ENCODE measurements around the gene CBFB. TPM values are rescaled to one million over a fixed set of nuclear protein-coding genes. Genes with fewer than 3 reads are reported as not detected.

The CBFB gene
- total RNA-seq, 2 experiments from 2014 or later, result 58.8 to 59.6 TPM

DNA sequence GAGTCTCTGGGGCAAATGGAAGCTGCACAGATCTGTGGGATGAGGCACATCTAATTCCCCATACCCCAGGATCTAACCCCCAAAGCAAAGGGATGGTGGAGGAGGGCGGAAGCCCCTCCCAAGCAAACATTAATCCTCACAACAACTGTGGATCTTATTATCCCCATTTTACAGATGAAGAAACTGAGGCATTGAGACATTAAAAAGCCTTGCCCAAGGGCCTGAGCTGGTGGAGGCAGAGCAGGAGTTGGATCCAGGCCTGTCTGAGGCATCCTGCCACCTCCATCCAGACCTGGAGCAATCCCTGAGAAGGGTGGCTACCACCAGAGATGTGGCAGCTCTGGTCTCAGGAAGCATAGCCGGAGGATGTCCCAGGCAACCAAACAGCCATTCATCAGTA is 17.7 kb upstream of the CBFB start:
- no peaks in the 10 kb centered on the region for H3K27me3 Mint-ChIP-seq
- ChIA-PET POLR2A (no interaction called here), CTCF (no interaction called here)
- no peaks in the 10 kb centered on the region for H3K9me3 Mint-ChIP-seq
- Histone ChIP-seq H3K4me3 (ENCODE audit: low read length) (no peak overlapping the region), H3K4me1 (ENCODE audit: insufficient read depth, low read length) (peaks cover 19% of the 10 kb centered on the region), H3K36me3 (ENCODE audit: insufficient read depth, low read length) (no peaks in the 10 kb centered on the region), H3K27me3 (ENCODE audit: control insufficient read depth in 1 of 2, insufficient read depth in 2 of 2, low read length in 2 of 2) (peaks cover 0 to 2% of the 10 kb centered on the region in 2 experiments), H3K9me3 (ENCODE audit: control insufficient read depth in 1 of 2, insufficient read depth in 1 of 2, low read length in 2 of 2) (no peaks in the 10 kb centered on the region), H3K27ac (ENCODE audit: low read depth in 1 of 2, low read length in 2 of 2) (no peak overlapping the region)
- H3K36me3 Mint-ChIP-seq (ENCODE audit: low read depth), result peaks cover 5% of the 10 kb centered on the region
- no peaks in the 10 kb centered on the region for H3K4me1 Mint-ChIP-seq (ENCODE audit: low read depth)
- DNase-seq, result no peak
- TF ChIP-seq, protein P1, sequence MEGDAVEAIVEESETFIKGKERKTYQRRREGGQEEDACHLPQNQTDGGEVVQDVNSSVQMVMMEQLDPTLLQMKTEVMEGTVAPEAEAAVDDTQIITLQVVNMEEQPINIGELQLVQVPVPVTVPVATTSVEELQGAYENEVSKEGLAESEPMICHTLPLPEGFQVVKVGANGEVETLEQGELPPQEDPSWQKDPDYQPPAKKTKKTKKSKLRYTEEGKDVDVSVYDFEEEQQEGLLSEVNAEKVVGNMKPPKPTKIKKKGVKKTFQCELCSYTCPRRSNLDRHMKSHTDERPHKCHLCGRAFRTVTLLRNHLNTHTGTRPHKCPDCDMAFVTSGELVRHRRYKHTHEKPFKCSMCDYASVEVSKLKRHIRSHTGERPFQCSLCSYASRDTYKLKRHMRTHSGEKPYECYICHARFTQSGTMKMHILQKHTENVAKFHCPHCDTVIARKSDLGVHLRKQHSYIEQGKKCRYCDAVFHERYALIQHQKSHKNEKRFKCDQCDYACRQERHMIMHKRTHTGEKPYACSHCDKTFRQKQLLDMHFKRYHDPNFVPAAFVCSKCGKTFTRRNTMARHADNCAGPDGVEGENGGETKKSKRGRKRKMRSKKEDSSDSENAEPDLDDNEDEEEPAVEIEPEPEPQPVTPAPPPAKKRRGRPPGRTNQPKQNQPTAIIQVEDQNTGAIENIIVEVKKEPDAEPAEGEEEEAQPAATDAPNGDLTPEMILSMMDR (IDR thresholded peaks at IDR 0.05), result no peak
- no peak overlapping the region for H3K4me3 Mint-ChIP-seq
- intact Hi-C loops (cut with DNase I, micrococcal nuclease), result loop anchor here in 1 of 2 experiments (10.0 kb wide), 1 partner anchor 174 kb away; the partner anchor contains the start of gene MATCAP1
- no peak overlapping the region for H3K27ac Mint-ChIP-seq
- ATAC-seq (ENCODE audit: poor library complexity), result no peak

DNA sequence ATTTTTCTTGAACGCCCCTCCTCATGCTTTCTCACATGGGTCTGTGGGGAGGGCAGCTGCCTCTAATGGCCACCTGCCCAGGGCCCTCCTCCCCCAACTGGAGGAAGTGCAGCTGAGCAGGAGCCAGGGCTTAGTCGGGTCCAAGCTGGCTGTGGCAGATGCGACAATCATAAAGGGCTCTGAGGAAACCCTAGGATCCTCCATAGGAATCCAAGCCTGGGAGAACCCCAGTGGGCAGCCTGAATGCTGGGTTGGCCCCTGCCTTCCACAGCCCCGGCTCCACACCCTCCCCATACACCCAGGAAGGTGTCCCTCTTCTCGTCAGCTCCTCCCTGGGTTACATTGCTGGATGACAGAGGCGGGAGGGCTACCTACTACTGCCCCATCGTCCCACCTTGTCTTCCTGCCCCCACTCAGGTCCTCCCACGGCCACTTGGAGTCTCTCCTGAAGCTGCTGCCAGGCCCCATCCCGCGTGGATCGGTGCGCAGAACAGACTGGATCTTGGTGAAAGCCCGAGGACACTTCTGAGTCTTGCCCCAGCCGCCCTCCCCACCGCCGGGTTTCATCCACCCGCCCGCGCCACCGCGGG is 15.6 kb upstream of the CBFB start:
- H3K27me3 Mint-ChIP-seq, result no peaks in the 10 kb centered on the region
- H3K4me3 Mint-ChIP-seq, result peak overlapping the region; percentile 62
- Histone ChIP-seq H3K9me3 (ENCODE audit: control insufficient read depth in 1 of 2, insufficient read depth in 1 of 2, low read length in 2 of 2) (no peaks in the 10 kb centered on the region), H3K4me3 (ENCODE audit: low read length) (peak overlapping the region; percentile 51), H3K27ac (ENCODE audit: low read depth in 1 of 2, low read length in 2 of 2) (no peak overlapping the region), H3K36me3 (ENCODE audit: insufficient read depth, low read length) (no peaks in the 10 kb centered on the region), H3K4me1 (ENCODE audit: insufficient read depth, low read length) (peaks cover 26% of the 10 kb centered on the region), H3K27me3 (ENCODE audit: control insufficient read depth in 1 of 2, insufficient read depth in 2 of 2, low read length in 2 of 2) (peaks cover 0 to 2% of the 10 kb centered on the region in 2 experiments)
- intact Hi-C loops (cut with DNase I, micrococcal nuclease), result loop anchor here in 1 of 2 experiments (10.0 kb wide), 1 partner anchor 171 kb away; the partner anchor contains the start of gene MATCAP1
- no peaks in the 10 kb centered on the region for H3K9me3 Mint-ChIP-seq
- no peak for DNase-seq
- H3K36me3 Mint-ChIP-seq (ENCODE audit: low read depth), result no peaks in the 10 kb centered on the region
- ChIA-PET CTCF (interaction anchor here (1.0 to 2.2 kb wide), 9 partner anchors 18 to 172 kb away, joined by 3 to 13 read pairs (median 4); no protein-coding TSS in a partner anchor), POLR2A (interaction anchor here (0.6 to 3.0 kb wide), 18 partner anchors 9 to 860 kb away, joined by 3 to 34 read pairs (median 3); partner anchors contain the start of genes CBFB, FBXL8, NAE1 and TRADD)
- H3K4me1 Mint-ChIP-seq (ENCODE audit: low read depth), result no peaks in the 10 kb centered on the region
- H3K27ac Mint-ChIP-seq, result no peak overlapping the region
- no peak for ATAC-seq (ENCODE audit: poor library complexity)
- TF ChIP-seq, protein P1 (IDR thresholded peaks at IDR 0.05), result no peak

DNA sequence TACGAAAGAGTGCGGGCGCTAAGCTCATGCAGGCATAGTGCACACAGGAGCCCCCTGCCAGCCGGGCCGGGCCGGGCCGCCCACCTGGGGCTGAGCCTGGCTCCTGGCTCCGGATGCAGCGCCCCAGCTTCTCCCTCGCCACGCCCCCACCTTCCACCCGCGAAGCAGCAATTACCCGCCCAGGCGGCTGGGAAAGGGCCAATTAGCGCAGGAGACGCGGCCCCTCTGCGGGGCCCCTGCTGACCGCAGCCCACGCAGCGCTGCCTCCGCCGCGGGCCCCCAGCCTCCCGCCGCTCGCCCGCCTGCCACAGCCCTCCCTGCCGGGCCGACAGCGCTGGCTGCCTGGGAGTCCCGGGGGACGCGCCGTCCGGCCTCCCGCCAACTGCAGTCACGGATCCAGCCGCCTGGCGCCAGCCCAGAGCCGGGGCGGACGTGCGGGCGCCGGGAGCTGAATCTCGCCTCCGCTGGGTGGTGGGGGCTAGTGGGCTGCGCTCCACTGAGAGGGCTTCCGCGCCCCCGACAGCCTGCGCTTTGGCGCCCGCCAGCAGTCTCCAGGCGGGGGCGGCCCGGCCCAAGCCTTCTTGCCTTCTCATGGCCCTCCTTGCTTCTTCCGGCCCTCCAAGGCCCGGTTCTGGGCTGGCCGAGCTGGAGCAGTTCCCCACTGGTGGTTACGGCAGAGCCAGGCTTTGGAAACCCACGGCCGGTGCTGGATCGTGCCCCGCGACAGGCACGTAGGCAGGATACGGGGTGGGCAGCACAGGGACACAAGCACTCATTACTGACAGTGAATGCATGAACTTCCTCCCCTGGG is 14.9 kb upstream of the CBFB start:
- peak overlapping the region; percentile 51 for H3K4me3 ChIP-seq (ENCODE audit: low read length)
- H3K4me1 ChIP-seq (ENCODE audit: insufficient read depth, low read length), result peaks cover 26% of the 10 kb centered on the region
- no peak overlapping the region for H3K27ac ChIP-seq (ENCODE audit: low read depth in 1 of 2, low read length in 2 of 2)
- H3K27me3 ChIP-seq (ENCODE audit: control insufficient read depth in 1 of 2, insufficient read depth in 2 of 2, low read length in 2 of 2), result peaks cover 0 to 2% of the 10 kb centered on the region in 2 experiments
- DNase-seq (peak; percentile 31 to 85 (median 63)), ATAC-seq (ENCODE audit: poor library complexity) (peak; percentile 55)
- Mint-ChIP-seq H3K4me3 (peak overlapping the region; percentile 87), H3K36me3 (ENCODE audit: low read depth) (no peaks in the 10 kb centered on the region), H3K9me3 (no peaks in the 10 kb centered on the region), H3K4me1 (ENCODE audit: low read depth) (no peaks in the 10 kb centered on the region), H3K27ac (no peak overlapping the region), H3K27me3 (no peaks in the 10 kb centered on the region)
- H3K36me3 ChIP-seq (ENCODE audit: insufficient read depth, low read length), result no peaks in the 10 kb centered on the region
- POLR2A ChIA-PET, result interaction anchor here (0.6 to 3.0 kb wide), 17 partner anchors 9 to 859 kb away, joined by 3 to 34 read pairs (median 3); partner anchors contain the start of genes CBFB, FBXL8, NAE1 and TRADD
- CTCF ChIA-PET, result interaction anchor here (1.0 to 2.2 kb wide), 8 partner anchors 17 to 171 kb away, joined by 3 to 13 read pairs (median 4); no protein-coding TSS in a partner anchor
- intact Hi-C loops (cut with DNase I, micrococcal nuclease), result loop anchor here in 1 of 2 experiments (10.0 kb wide), 1 partner anchor 171 kb away; the partner anchor contains the start of gene MATCAP1
- H3K9me3 ChIP-seq (ENCODE audit: control insufficient read depth in 1 of 2, insufficient read depth in 1 of 2, low read length in 2 of 2), result no peaks in the 10 kb centered on the region
- TF ChIP-seq, protein P1 (IDR thresholded peaks at IDR 0.05), result no peak

All from CD4-positive, alpha-beta T cell (primary cell).